Gastroesophageal sphincter (tissue), 4 donors: ENCODE data around the gene DOK5. TPM values are rescaled to one million over a fixed set of nuclear protein-coding genes. Genes with fewer than 3 reads are reported as not detected.

ENCODE experiments used
- ATAC-seq: fragments of 150-250 bp; one replicate; pipeline ENCODE4 v1.9.1; 2016; ENCODE audit warnings: mild to moderate bottlenecking, moderate library complexity
- H3K27ac ChIP-seq, 4 donors: fragments of 200-600 bp; sonication (generic) in 3 of 4; 1 replicate in 3 of 4; 2 replicates in 1 of 4; pipeline ENCODE4 v1.5.1; 2016 to 2019
- H3K27me3 ChIP-seq: fragments of 200-600 bp; sonication (generic); one replicate; pipeline ENCODE4 v1.5.1; 2019
- H3K36me3 ChIP-seq, 2 donors: fragments of 200-600 bp; sonication (generic); one replicate each; pipeline ENCODE4 v1.5.1; 2019; ENCODE audit warnings: control low read depth in 1 of 2
- H3K4me1 ChIP-seq, 3 donors: fragments of 200-600 bp; sonication (generic); 1 replicate in 2 of 3; 2 replicates in 1 of 3; pipeline ENCODE4 v1.5.1; 2016 to 2019; ENCODE audit warnings: control low read depth in 2 of 3
- H3K4me3 ChIP-seq, 2 donors: fragments of 200-600 bp; sonication (generic); one replicate each; pipeline ENCODE4 v1.5.1; 2019; ENCODE audit warnings: mild to moderate bottlenecking in 1 of 2, moderate library complexity in 1 of 2
- H3K9me3 ChIP-seq, 3 donors: fragments of 200-600 bp; sonication (generic); one replicate each; pipeline ENCODE4 v1.5.1; 2017 to 2019; ENCODE audit warnings: control low read depth in 2 of 3
- EP300 ChIP-seq: sonication (generic); formaldehyde crosslinking; IDR thresholded peaks from one replicate; pipeline ENCODE4 v1.6.1; 2017; ENCODE audit warnings: antibody characterized with exemption, mild to moderate bottlenecking
- POLR2A ChIP-seq, 2 donors: fragments of 450-650 bp; IDR thresholded peaks; one replicate each; pipeline ENCODE4 v1.6.1; 2017; ENCODE audit warnings: antibody characterized with exemption in 2 of 2, mild to moderate bottlenecking in 2 of 2, moderate library complexity in 1 of 2
- POLR2AphosphoS5 ChIP-seq: sonication (generic); formaldehyde crosslinking; IDR thresholded peaks from one replicate; pipeline ENCODE4 v1.6.1; 2017; ENCODE audit warnings: antibody characterized with exemption
- WGBS, 2 donors: methylation state at CpG; one replicate each; pipeline ENCODE4 v1.1.5; 2018; ENCODE audit warnings: low coverage in 1 of 2; 5-methylcytosine and 5-hydroxymethylcytosine counted together
- total RNA-seq, 4 donors: library from RNA; depleted of rRNA; stranded (reverse); fragments of >200 nt; gene quantifications; one replicate each; pipeline ENCODE4 v1.1.0, GENCODE V29; 2016
- TF ChIP-seq, protein P1 (sequence below), 4 experiments: fragments of 200-600 bp in 2 of 4; fragments of 450-650 bp in 2 of 4; sonication (generic) in 1 of 4; IDR thresholded peaks; one replicate each; pipeline ENCODE4 v1.5.1; 2017 to 2019; ENCODE audit warnings: antibody characterized with exemption in 4 of 4, mild to moderate bottlenecking in 2 of 4, moderate library complexity in 2 of 4

The DOK5 gene
- total RNA-seq, 4 donors from 2014 or later, result 0.62 to 2.7 (median 1.4) TPM

DNA sequence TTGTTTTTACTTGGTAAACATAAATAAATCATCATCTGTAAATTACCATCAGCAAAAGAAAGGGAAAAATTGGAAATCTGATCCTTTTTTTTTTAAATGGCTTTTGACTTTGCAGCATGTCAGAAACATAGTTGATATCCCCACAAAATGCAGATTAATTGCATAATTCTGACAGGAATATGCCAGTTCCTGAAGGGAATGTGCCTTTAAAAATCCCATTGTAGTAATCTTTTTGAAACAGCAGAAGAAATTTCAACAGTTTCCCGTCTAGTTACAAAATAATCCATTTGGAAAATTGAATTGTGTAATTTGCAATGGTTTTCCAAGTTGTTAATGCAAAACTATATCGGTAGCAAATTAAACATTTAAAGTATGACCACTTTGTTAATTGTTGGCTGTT lies 95.2 kb downstream of the DOK5 start:
- ATAC-seq, result no peak
- no peak overlapping the region for H3K4me3 ChIP-seq
- 66 to 71% methylated on average over 2 of the region's 2 CpGs for WGBS, 2 donors
- no peaks in the 10 kb centered on the region for H3K9me3 ChIP-seq
- H3K36me3 ChIP-seq, result no peaks in the 10 kb centered on the region
- H3K27me3 ChIP-seq, result no peaks in the 10 kb centered on the region
- no peak for TF ChIP-seq POLR2AphosphoS5
- no peak for TF ChIP-seq POLR2A (IDR thresholded peaks at IDR 0.05)
- TF ChIP-seq, protein P1, sequence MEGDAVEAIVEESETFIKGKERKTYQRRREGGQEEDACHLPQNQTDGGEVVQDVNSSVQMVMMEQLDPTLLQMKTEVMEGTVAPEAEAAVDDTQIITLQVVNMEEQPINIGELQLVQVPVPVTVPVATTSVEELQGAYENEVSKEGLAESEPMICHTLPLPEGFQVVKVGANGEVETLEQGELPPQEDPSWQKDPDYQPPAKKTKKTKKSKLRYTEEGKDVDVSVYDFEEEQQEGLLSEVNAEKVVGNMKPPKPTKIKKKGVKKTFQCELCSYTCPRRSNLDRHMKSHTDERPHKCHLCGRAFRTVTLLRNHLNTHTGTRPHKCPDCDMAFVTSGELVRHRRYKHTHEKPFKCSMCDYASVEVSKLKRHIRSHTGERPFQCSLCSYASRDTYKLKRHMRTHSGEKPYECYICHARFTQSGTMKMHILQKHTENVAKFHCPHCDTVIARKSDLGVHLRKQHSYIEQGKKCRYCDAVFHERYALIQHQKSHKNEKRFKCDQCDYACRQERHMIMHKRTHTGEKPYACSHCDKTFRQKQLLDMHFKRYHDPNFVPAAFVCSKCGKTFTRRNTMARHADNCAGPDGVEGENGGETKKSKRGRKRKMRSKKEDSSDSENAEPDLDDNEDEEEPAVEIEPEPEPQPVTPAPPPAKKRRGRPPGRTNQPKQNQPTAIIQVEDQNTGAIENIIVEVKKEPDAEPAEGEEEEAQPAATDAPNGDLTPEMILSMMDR (IDR thresholded peaks at IDR 0.05), result no peak
- no peak overlapping the region for H3K27ac ChIP-seq
- H3K4me1 ChIP-seq, result no peaks in the 10 kb centered on the region

DNA sequence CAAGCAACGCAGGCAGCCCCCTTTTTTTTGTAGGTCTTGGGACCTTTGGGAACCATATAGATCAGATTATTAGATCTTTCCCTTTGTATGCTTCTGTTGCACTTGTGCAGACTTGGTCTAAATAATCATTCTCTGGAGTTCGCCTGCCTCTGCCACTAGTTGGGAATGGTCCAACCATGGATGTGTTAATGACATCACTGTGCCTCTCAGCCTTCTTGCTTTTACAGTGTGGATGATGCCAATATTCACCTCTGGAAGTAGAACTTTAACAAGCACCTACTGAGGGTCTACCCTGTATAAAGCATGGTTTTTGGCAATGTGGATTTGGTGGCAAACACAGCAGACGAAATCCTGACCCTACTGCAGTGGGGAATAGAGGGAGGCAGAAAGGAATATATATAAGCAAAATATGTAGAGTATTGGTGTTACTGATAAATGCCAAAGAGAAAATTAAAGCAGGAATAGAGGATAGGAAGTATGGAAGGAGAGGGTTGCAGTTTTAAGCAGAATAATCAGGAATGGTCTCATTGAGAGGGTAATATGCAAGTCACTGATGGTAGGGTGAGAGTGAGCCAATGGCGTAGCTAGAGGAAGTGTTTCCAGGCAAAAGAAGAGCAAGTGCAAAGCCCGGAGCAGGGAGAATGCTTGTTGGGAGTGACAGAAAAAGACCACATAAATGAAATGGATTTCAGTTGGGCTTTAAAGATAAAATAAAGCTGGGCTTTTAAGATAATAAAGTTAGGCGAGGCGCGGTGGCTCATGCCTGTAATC lies 97.5 kb downstream of the DOK5 start:
- H3K9me3 ChIP-seq, result no peaks in the 10 kb centered on the region
- H3K27ac ChIP-seq, result no peak overlapping the region
- H3K36me3 ChIP-seq, result no peaks in the 10 kb centered on the region
- no peaks in the 10 kb centered on the region for H3K4me1 ChIP-seq
- no peaks in the 10 kb centered on the region for H3K27me3 ChIP-seq
- WGBS, 2 donors, result 85 to 88% methylated on average over 5 to 6 of the region's 8 CpGs
- TF ChIP-seq POLR2AphosphoS5 (no peak), POLR2A (IDR thresholded peaks at IDR 0.05) (no peak), EP300 (no peak)
- TF ChIP-seq, protein P1 (IDR thresholded peaks at IDR 0.05), result no peak
- no peak overlapping the region for H3K4me3 ChIP-seq
- no peak for ATAC-seq

DNA sequence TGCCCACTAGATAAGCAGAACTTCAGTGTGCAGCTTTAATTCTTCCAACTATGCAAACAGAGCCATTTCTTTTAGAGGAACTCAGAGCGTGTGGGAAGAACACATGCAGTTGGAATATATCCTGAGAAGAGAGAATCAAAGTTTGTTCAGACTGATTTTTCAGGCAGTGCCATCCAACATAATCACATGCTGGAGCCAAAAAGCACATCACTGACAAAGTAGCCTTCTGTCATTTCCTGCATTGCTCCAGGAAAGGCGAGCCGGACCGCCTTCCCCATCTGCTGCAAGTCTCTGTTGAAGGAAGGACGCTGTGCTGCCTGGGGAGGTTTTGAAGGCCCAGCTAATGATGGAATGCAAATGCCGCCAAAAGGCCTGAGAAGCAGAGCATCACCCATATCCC lies 98.4 kb downstream of the DOK5 start:
- WGBS, 2 donors, result 75 to 76% methylated on average over 1 to 5 of the region's 6 CpGs
- TF ChIP-seq POLR2AphosphoS5, result no peak
- no peak for TF ChIP-seq EP300
- TF ChIP-seq, protein P1 (IDR thresholded peaks at IDR 0.05), result no peak
- TF ChIP-seq POLR2A (IDR thresholded peaks at IDR 0.05), result no peak
- no peak for ATAC-seq

DNA sequence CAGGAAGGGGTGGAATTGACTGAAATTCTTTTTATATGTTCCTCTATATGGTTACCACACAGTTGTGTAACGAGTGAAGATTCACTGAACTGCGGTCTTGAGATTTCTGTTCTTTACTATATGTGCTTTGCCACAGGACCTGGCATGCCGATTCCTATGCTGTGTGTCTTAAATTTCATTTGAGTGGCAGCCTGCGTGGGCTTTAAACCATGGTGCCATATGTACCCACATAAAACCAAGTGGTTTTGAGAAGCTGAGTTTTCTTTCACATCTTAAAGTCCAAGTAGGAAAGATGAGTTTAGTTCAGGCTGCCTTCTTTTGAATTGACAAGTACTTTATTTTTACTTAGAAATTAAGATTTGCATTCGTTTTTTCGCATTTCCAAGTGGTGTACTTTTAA lies 101.1 kb downstream of the DOK5 start:
- TF ChIP-seq, protein P1 (IDR thresholded peaks at IDR 0.05), result no peak
- no peak for TF ChIP-seq POLR2A (IDR thresholded peaks at IDR 0.05)
- TF ChIP-seq POLR2AphosphoS5, result no peak
- no peak for TF ChIP-seq EP300
- Histone ChIP-seq H3K36me3 (no peaks in the 10 kb centered on the region), H3K4me3 (no peak overlapping the region), H3K4me1 (no peaks in the 10 kb centered on the region), H3K9me3 (no peaks in the 10 kb centered on the region), H3K27ac (no peak overlapping the region), H3K27me3 (no peaks in the 10 kb centered on the region)
- no peak for ATAC-seq
- 88 to 90% methylated on average over 4 to 6 of the region's 6 CpGs for WGBS, 2 donors

More for the DNA sequence above, 98.4 kb downstream of the DOK5 start:
- no peaks in the 10 kb centered on the region for H3K9me3 ChIP-seq
- no peaks in the 10 kb centered on the region for H3K4me1 ChIP-seq
- H3K27me3 ChIP-seq, result no peaks in the 10 kb centered on the region
- no peak overlapping the region for H3K4me3 ChIP-seq
- H3K27ac ChIP-seq, result no peak overlapping the region
- H3K36me3 ChIP-seq, result no peaks in the 10 kb centered on the region

DNA sequence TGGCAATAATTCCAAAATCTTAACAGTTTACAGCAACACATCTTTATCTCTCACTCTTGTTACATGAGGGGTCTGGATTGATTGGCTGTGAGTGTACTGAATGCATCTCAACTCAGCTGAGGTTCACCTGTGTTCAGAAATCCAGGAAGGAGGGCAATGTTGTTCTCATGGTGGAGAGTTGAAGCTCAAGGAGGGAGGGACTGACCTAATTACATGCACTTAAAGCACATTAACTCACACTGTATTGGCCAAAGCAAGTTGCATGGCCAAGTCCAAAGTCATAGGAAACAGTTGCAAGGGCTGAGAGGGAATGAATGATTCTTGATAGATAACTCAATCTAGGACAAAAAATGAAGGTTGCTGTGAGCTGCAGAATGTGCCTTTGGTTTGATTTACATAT lies 102.2 kb downstream of the DOK5 start:
- TF ChIP-seq EP300 (no peak), POLR2A (IDR thresholded peaks at IDR 0.05) (no peak), POLR2AphosphoS5 (no peak)
- TF ChIP-seq, protein P1 (IDR thresholded peaks at IDR 0.05), result no peak
- Histone ChIP-seq H3K27ac (no peak overlapping the region), H3K4me3 (no peak overlapping the region), H3K36me3 (no peaks in the 10 kb centered on the region), H3K9me3 (no peaks in the 10 kb centered on the region), H3K4me1 (no peaks in the 10 kb centered on the region), H3K27me3 (no peaks in the 10 kb centered on the region)
- ATAC-seq, result no peak
